Keratinocyte (primary cell): ENCODE results near the gene ACOX2. TPM values are rescaled to one million over a fixed set of nuclear protein-coding genes. Genes with fewer than 3 reads are reported as not detected.

Source experiments
- DNase-seq: peaks from one replicate; pipeline ENCODE4 v3.0.0-alpha.2; 2011; ENCODE audit warnings: low read depth, missing footprints, low spot score
- FAIRE-seq: peaks from 2 replicates; lab custom pipeline; 2011; peaks lifted over from hg19 to GRCh38; lab: Jason Lieb, UNC
- H2AFZ ChIP-seq: 2 replicates; pipeline ENCODE4 v1.6.0; 2012; ENCODE audit warnings: low read length, control low read depth, inconsistent platforms; ENCODE audit not compliant: control insufficient read depth
- H3K27ac ChIP-seq: 2 replicates; pipeline ENCODE4 v1.5.1; 2011; ENCODE audit warnings: low read length; ENCODE audit not compliant: control insufficient read depth, insufficient read depth
- H3K27me3 ChIP-seq: 3 replicates; pipeline ENCODE4 v1.6.0; 2011; ENCODE audit warnings: low read length; ENCODE audit not compliant: control insufficient read depth, insufficient read depth; ENCODE audit errors: extremely low read depth
- H3K36me3 ChIP-seq, 2 experiments: 2 replicates in 1 of 2; 3 replicates in 1 of 2; pipeline ENCODE4 v1.5.1; 2011; ENCODE audit warnings: low read length in 2 of 2, mild to moderate bottlenecking in 1 of 2; ENCODE audit not compliant: control insufficient read depth in 2 of 2, insufficient read depth in 2 of 2; ENCODE audit errors: extremely low read depth in 1 of 2
- H3K4me1 ChIP-seq: 3 replicates; pipeline ENCODE4 v1.5.1; 2011; ENCODE audit warnings: low read length; ENCODE audit not compliant: control insufficient read depth, insufficient read depth; ENCODE audit errors: extremely low read depth
- H3K4me2 ChIP-seq: 3 replicates; pipeline ENCODE4 v1.6.0; 2011; ENCODE audit warnings: low read depth, low read length; ENCODE audit not compliant: control insufficient read depth, insufficient read depth; ENCODE audit errors: extremely low read depth
- H3K4me3 ChIP-seq, 3 experiments: fragments of 200-600 bp in 1 of 3; sonication (generic) in 1 of 3; 2 replicates in 2 of 3; 3 replicates in 1 of 3; pipeline ENCODE4 v1.5.1; 2011 to 2016; ENCODE audit warnings: low read length in 3 of 3, mild to moderate bottlenecking in 3 of 3, control low read depth in 2 of 3, inconsistent platforms in 1 of 3, low read depth in 1 of 3, mixed read lengths in 1 of 3, mixed run types in 1 of 3, moderate library complexity in 1 of 3; ENCODE audit not compliant: control insufficient read depth in 2 of 3, insufficient read depth in 2 of 3; ENCODE audit errors: extremely low read depth in 1 of 3
- H3K79me2 ChIP-seq: 2 replicates; pipeline ENCODE4 v1.6.0; 2012; ENCODE audit warnings: low read length; ENCODE audit not compliant: control insufficient read depth, insufficient read depth
- H3K9ac ChIP-seq: 3 replicates; pipeline ENCODE4 v1.6.0; 2011; ENCODE audit warnings: low read length; ENCODE audit not compliant: control insufficient read depth, insufficient read depth; ENCODE audit errors: extremely low read depth
- H3K9me1 ChIP-seq: 3 replicates; pipeline ENCODE4 v1.6.0; 2011; ENCODE audit warnings: low read length; ENCODE audit not compliant: control insufficient read depth, insufficient read depth; ENCODE audit errors: extremely low read depth
- H3K9me3 ChIP-seq: 2 replicates; pipeline ENCODE4 v1.5.1; 2012; ENCODE audit warnings: low read depth, low read length; ENCODE audit not compliant: control insufficient read depth
- H4K20me1 ChIP-seq: 3 replicates; pipeline ENCODE4 v1.6.0; 2011; ENCODE audit warnings: low read length; ENCODE audit not compliant: control insufficient read depth, insufficient read depth; ENCODE audit errors: extremely low read depth
- CTCF ChIP-seq, 3 experiments: IDR thresholded peaks in 1 of 3; conservative IDR thresholded peaks in 1 of 3; optimal IDR thresholded peaks in 1 of 3; 2 replicates in 2 of 3; 3 replicates in 1 of 3; pipeline versions ENCODE3 to v1.5.1; 2011; ENCODE audit warnings: low read length in 3 of 3, mild to moderate bottlenecking in 3 of 3, moderate library complexity in 2 of 3, control low read depth in 1 of 3, inconsistent platforms in 1 of 3; ENCODE audit not compliant: insufficient read depth in 2 of 3; ENCODE audit errors: extremely low read depth in 1 of 3
- EZH2 ChIP-seq: IDR thresholded peaks from one replicate; pipeline ENCODE4 v1.6.1; 2012; ENCODE audit warnings: inconsistent platforms, mild to moderate bottlenecking, low read length, moderate library complexity
- dilution Hi-C: fragments of 300-500 bp; cut with MboI; formaldehyde crosslinking; loops from one replicate; pipeline ENCODE4 v1.7.0; 2020; ENCODE audit warnings: low sequenced_read_pairs; ENCODE audit not compliant: extremely low pct_ligation_motif_present
- polyA plus RNA-seq, 5 experiments: library from polyadenylated mRNA; depleted of rRNA in 3 of 5; stranded (reverse) in 3 of 5; stranded (forward) in 1 of 5; unstranded in 1 of 5; fragments of >200 nt; gene quantifications; 1 replicate in 1 of 5; 2 replicates in 3 of 5; 3 replicates in 1 of 5; pipeline versions ENCODE4 v1.2.1 to v1.2.3, GENCODE V29; 2011 to 2012; ENCODE audit warnings: missing spikeins in 2 of 5, low read depth in 1 of 5, low replicate concordance in 1 of 5

Gene ACOX2
- polyA plus RNA-seq, 1 donor (not counting 4 experiments of a cell fraction or from before 2014, with no cell fraction given): 0.20 TPM

GRCh38 chr3:58524326-58524888, 12.6 kb downstream of the ACOX2 start:
- H3K79me2 ChIP-seq: no peaks in the 10 kb centered on the region
- no peak for DNase-seq
- TF ChIP-seq CTCF (optimal IDR thresholded peaks at IDR 0.05 in 1 of 3, IDR thresholded peaks at IDR 0.05 in 1 of 3, conservative IDR thresholded peaks at IDR 0.05 in 1 of 3; ENCODE audit: extremely low read depth in 1 of 3, insufficient read depth in 2 of 3, low read length in 3 of 3) (no peak), EZH2 (no peak)
- H3K4me3 ChIP-seq: no peak overlapping the region
- H3K27ac ChIP-seq: no peak overlapping the region
- H2AFZ ChIP-seq: no peak overlapping the region
- H3K9ac ChIP-seq: no peak overlapping the region
- no peaks in the 10 kb centered on the region for H4K20me1 ChIP-seq
- H3K4me2 ChIP-seq: no peak overlapping the region
- dilution Hi-C loops: no loop called here
- H3K36me3 ChIP-seq: no peaks in the 10 kb centered on the region
- peaks cover 19% of the 10 kb centered on the region for H3K4me1 ChIP-seq
- no peaks in the 10 kb centered on the region for H3K27me3 ChIP-seq
- no peak for FAIRE-seq
- no peaks in the 10 kb centered on the region for H3K9me3 ChIP-seq
- no peaks in the 10 kb centered on the region for H3K9me1 ChIP-seq

GRCh38 chr3:58522759-58523425, 14.1 kb downstream of the ACOX2 start:
- Histone ChIP-seq H3K79me2 (no peaks in the 10 kb centered on the region), H3K27me3 (no peaks in the 10 kb centered on the region), H3K9me1 (no peaks in the 10 kb centered on the region), H3K4me1 (peaks cover 8% of the 10 kb centered on the region), H3K4me2 (no peak overlapping the region), H3K27ac (no peak overlapping the region), H3K9me3 (no peaks in the 10 kb centered on the region), H3K9ac (no peak overlapping the region), H2AFZ (no peak overlapping the region), H3K36me3 (no peaks in the 10 kb centered on the region), H4K20me1 (no peaks in the 10 kb centered on the region), H3K4me3 (no peak overlapping the region)
- no peak for TF ChIP-seq EZH2
- TF ChIP-seq CTCF (optimal IDR thresholded peaks at IDR 0.05 in 1 of 3, IDR thresholded peaks at IDR 0.05 in 1 of 3, conservative IDR thresholded peaks at IDR 0.05 in 1 of 3; ENCODE audit: extremely low read depth in 1 of 3, insufficient read depth in 2 of 3, low read length in 3 of 3): no peak
- dilution Hi-C loops: no loop called here
- no peak for DNase-seq
- FAIRE-seq: no peak
